IPS-18c (cell line): ENCODE measurements around the gene SLC25A18.
"Not testable (repeated sequence)": the region's sequence is repeated elsewhere in the genome, so short reads cannot be mapped to it uniquely, and the experiment has no call there.

Experiments
- H3K4me3 ChIP-seq: 2 replicates; pipeline ENCODE4 v1.7.0; 2013; ENCODE audit warnings: low read depth, mild to moderate bottlenecking, low read length, moderate library complexity; ENCODE audit not compliant: insufficient read depth
- H3K9me3 ChIP-seq: one replicate; pipeline ENCODE4 v1.6.1; 2013; ENCODE audit warnings: mild to moderate bottlenecking, low read length, moderate library complexity; ENCODE audit not compliant: control insufficient read depth, insufficient read depth

Gene SLC25A18, protein sequence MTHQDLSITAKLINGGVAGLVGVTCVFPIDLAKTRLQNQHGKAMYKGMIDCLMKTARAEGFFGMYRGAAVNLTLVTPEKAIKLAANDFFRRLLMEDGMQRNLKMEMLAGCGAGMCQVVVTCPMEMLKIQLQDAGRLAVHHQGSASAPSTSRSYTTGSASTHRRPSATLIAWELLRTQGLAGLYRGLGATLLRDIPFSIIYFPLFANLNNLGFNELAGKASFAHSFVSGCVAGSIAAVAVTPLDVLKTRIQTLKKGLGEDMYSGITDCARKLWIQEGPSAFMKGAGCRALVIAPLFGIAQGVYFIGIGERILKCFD

DNA sequence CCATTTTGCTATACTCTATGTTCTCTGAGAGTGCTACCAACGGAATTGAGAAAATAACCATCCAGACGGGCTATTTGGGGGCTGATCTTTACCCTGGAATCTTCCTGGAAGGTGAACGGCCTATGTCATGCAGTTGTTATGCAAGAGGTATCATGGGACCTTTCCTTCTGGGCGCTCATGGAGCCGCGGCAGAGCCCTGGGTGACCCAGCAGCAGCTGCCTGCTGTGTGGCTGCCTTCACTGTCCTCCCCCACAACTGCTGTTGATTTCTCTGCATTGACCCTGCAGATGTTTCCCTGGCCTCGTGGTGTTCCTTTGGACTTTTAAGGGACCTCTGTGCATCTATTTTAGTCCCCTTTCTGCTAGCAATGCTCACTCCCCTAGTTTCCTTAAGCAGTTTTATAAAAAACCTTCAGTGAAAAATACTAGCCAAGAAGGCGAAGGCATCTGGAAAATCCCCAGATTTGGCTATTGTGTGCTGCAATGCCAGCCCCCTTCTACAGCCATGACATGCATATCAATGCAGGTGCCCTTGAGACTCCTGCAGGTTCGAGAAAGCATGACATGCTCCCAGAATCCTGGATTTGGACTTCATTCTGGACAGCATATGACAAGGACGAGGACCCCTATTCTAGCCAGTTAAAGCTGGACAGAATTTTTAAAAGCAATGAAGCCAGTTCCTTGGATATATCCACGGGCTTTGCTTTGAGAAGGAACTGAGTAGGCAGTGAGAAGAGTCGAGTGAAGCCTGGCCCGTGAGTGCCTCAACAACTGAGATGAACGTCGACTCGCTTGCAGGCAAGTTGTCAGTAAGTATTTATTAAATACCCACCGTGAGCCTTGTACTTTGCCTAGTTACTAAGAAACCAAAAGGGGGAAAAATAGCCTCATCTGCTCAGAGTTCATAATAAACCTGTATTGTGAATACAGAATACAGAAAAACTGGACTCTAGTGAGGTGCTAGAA lies at the start of gene SLC25A18:
Gene SLC25A18 (plus strand): TSS at position 593 of the 965 bp plus-strand sequence. CDS start 16,447 bp downstream, outside the sequence.
- H3K4me3 ChIP-seq: no peak within 1 kb of the TSS
- H3K9me3 ChIP-seq: no peaks in the 10 kb centered on the region

DNA sequence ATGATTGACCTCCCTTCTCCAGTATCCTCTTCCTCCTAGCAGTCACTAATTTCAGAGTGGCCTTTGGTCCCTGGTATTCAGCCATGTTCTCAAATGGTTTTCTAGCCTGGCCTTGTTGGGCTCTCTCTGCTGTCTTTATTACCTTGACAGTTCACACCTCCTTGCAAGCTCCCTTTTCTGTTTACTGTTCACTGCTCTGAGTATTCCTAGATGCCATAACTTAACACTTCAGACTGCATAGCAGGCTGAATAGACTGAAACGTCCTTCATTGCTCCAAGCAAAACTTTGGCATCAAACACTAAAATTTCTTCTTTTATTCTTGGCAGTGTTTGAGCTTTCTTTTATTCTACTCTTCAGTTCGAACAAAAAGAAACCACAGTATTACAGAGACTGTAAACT lies 49.7 kb upstream of the SLC25A18 start:
- H3K4me3 ChIP-seq: no peak overlapping the region
- peaks cover 2% of the 10 kb centered on the region for H3K9me3 ChIP-seq

DNA sequence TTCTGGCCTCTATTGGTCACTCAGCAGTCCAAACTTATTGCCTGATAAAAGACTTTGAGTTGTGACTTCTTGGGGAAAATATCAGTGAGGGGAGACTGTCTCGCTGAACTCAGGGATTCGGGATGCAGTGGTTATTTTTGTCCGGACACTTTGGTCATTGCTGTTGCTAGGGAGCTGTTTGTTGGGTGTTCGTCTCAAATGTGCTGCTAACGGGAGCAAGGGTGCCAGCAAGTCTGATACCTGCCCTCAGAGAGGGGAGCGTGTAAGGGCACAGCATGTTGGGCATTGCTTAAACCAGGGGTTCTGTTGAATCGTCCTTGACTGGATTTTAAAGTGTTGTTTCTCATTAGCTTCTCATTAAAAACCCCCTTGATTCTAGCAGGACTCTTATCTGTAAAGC lies 49.2 kb upstream of the SLC25A18 start:
- no peak overlapping the region for H3K4me3 ChIP-seq
- H3K9me3 ChIP-seq: peaks cover 2% of the 10 kb centered on the region

DNA sequence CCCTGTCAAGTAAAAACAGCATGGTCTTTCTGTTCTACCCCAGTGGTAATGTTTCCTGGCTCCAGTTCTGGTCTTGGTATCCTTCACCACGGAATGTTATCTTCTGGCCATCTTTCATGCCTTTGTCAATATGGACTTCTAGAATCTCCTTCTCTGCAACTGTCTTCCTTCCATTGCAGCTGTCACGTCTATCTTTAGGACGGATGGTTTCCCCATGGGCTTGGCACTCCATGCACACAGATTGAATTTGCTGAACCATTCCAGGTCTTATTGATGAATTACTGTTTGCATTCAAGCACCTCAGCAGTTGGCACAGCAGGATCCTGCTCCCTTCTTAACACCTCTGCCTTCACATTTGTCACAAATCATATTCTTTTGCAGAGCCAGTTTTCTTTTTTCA lies 44.9 kb upstream of the SLC25A18 start:
- H3K4me3 ChIP-seq: no peak overlapping the region
- H3K9me3 ChIP-seq: no peaks in the 10 kb centered on the region

DNA sequence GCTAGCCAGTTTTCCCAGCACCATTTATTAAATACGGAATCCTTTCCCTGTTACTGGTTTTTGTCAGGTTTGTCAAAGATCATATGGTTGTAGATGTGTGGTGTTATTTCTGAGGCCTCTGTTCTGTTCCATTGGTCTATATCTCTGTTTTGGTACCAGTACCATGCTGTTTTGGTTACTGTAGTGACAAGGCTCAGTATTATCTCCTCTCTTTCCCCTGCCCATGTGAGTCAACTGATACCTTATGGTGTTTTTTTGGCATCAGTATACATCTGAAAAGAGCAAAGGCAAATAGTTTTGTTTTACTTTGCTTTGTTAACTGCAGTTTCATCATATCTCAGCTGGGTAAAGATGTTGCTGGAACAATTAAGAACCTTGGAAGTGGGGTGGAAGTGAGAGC lies 41.3 kb upstream of the SLC25A18 start:
- H3K9me3 ChIP-seq, H3K4me3 ChIP-seq: not testable (repeated sequence)

DNA sequence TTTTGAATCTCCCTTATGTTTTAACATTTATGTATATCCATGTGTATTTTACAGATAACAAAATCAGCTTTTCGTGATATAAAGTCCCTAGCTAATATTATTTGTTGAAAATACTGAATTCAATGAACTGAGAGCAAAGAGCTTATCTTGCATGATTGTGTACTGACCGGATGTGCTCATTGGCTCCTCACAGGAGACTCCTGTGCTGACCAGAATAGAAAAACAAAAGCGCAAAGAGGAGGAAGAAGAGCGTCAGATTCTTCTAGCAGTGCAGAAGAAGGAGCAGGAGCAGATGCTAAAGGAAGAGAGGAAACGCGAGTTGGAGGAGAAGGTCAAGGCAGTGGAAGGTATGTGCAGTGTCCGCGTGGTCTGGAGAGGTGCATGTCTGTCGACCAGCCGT lies 39.4 kb upstream of the SLC25A18 start:
- Histone ChIP-seq H3K9me3 (no peaks in the 10 kb centered on the region), H3K4me3 (no peak overlapping the region)

DNA sequence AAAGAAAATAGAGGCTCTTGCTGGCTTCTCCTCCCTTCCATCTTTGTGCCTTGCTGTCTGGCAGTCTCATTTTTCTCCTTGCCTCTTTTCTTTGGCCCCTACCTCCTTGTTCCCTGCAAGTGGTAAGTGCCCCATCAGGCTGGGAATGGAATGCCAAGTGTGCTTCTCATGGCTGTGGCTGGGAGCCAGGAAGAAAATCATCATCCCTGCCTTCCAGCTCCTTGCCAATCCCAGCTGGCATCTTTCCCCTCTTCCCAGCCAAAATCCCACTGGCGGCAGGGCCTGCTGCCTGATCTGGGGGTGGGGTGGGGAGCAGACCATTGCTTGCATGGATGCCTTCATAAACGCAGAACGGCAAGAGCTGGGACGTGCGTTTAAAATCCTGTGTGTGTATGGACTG lies 27.0 kb upstream of the SLC25A18 start:
- Histone ChIP-seq H3K9me3 (no peaks in the 10 kb centered on the region), H3K4me3 (no peak overlapping the region)

DNA sequence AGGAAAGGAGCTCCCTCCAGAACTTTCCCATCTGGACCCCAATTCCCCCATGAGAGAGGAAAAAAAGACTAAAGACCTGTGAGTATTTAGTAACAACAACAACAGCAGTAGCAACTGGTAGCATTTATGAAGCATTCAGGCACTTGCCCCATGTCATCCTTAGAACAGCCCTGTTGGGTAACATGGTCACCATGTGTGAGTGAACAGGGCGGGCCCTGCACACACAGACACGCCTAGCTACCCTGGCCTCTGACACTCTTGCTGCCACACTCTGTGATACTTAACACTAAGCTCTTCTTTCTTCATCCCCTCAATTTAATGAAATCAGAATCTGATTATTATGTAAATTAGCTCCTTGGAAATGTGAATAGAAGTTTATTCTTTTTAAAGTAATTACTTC lies 26.1 kb upstream of the SLC25A18 start:
- Histone ChIP-seq H3K4me3 (no peak overlapping the region), H3K9me3 (no peaks in the 10 kb centered on the region)

DNA sequence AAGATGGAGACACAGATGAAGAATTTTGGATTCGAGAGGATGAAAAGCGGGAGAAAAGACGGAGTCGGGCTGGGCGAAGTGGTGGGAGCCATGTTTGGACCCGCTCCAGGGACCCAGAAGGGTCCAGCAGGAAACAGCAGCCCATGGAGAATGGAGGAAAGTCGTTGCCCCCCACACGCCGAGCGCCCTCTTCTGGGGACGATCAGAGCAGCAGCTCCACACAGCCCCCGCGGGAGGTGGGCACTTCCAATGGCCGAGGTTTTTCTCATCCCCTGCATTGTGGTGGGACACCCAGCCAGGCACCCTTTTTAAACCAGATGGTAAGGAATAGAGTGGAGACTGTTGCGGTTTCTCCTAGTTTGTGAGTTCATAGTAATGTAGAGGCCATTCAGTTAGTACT lies 22.8 kb upstream of the SLC25A18 start:
- Histone ChIP-seq H3K4me3 (no peak overlapping the region), H3K9me3 (no peaks in the 10 kb centered on the region)

DNA sequence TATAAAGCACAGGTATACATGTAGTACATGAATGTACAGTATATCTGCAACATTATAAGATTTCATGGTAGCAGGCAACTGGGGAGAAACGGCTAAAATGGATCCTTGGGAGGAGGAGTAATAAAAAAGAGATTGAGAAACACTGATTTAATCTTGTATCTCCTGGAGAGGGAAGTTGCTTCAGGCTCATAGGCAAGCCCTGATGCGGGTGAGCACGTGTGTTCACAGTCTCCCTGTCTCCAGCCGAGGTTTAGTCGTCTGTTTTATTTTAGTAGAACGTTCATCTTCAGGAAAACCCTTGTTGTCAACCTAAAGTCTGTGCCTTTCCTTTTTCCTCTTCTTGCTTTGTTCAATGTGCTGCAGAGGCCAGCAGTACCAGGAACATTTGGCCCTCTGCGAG lies 21.8 kb upstream of the SLC25A18 start:
- Histone ChIP-seq H3K4me3 (no peak overlapping the region), H3K9me3 (no peaks in the 10 kb centered on the region)

DNA sequence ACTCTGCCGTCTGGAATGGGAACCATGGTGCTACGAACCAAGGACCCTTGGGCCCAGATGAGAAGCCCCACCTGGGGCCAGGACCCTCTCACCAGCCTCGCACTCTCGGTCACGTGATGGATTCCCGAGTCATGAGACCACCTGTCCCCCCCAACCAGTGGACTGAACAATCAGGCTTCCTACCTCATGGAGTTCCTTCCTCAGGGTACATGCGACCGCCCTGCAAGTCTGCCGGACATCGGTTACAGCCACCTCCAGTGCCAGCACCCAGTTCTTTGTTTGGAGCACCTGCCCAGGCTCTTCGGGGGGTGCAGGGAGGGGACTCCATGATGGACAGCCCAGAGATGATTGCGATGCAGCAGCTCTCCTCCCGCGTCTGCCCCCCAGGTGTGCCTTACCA lies 20.8 kb upstream of the SLC25A18 start:
- Histone ChIP-seq H3K4me3 (no peak overlapping the region), H3K9me3 (no peaks in the 10 kb centered on the region)

DNA sequence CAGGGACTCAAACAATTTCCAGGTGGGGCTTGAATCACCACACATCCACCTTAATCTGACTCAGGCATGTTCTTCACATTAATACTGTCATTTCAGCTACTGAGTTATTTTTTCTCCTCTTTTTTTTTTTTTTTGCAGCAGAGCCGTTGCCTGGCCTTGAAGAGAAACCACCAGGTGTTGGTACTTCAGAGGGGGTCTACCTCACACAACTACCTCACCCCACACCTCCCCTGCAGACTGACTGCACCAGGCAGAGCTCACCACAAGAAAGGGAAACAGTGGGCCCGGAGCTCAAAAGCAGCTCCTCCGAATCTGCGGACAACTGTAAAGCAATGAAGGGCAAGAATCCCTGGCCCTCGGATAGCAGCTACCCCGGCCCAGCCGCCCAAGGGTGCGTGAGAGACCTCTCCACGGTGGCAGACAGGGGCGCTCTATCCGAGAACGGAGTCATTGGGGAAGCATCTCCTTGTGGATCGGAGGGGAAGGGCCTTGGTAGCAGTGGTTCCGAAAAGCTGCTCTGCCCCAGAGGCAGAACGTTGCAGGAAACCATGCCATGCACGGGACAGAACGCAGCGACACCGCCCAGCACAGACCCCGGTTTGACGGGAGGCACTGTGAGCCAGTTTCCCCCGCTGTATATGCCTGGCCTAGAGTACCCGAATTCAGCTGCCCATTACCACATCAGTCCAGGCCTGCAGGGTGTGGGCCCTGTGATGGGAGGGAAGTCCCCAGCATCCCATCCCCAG lies 15.1 kb upstream of the SLC25A18 start:
- no peak overlapping the region; the same call in 1 of the 2 replicates for H3K4me3 ChIP-seq
- H3K9me3 ChIP-seq: no peaks in the 10 kb centered on the region

DNA sequence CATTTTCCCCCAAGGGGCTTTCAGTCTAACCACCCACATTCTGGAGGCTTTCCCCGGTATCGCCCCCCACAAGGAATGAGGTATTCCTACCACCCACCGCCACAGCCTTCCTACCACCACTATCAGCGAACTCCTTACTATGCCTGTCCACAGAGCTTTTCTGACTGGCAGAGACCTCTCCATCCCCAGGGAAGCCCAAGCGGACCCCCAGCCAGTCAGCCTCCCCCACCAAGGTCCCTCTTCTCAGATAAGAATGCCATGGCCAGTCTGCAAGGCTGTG lies 14.6 kb upstream of the SLC25A18 start:
- Histone ChIP-seq H3K4me3 (no peak overlapping the region; the same call in 1 of the 2 replicates), H3K9me3 (no peaks in the 10 kb centered on the region)

DNA sequence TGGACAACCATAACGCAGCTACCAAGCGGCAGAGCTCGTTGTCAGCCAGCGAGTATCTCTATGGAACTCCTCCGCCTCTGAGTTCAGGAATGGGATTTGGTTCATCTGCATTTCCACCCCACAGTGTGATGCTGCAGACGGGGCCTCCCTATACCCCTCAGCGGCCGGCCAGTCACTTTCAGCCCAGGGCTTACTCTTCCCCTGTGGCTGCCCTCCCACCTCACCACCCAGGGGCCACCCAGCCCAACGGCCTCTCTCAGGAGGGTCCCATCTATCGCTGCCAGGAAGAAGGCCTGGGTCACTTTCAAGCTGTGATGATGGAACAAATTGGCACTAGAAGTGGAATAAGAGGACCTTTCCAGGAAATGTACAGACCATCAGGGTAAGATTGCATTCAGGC lies 14.1 kb upstream of the SLC25A18 start:
- Histone ChIP-seq H3K4me3 (no peak overlapping the region), H3K9me3 (no peaks in the 10 kb centered on the region)

DNA sequence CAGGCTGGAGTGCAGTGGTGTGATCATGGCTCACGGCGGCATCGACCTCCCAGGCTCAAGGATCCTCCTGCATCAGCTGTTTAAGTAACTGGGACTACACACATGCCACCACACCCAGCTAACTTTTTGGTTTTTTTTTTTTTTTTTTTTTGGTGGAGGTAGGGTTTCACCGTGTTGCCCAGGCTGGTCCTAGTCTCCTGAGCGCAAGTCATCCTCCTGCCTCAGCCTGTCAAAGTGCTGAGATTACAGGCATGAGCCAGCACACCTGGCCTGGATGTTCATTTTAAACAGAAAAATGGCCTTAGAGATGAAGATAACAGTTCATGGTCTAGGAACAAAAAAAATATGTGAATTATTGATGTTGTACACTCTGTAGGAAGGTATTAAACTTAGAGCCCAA lies 13.6 kb upstream of the SLC25A18 start:
- Histone ChIP-seq H3K9me3 (no peaks in the 10 kb centered on the region), H3K4me3 (no peak overlapping the region)

DNA sequence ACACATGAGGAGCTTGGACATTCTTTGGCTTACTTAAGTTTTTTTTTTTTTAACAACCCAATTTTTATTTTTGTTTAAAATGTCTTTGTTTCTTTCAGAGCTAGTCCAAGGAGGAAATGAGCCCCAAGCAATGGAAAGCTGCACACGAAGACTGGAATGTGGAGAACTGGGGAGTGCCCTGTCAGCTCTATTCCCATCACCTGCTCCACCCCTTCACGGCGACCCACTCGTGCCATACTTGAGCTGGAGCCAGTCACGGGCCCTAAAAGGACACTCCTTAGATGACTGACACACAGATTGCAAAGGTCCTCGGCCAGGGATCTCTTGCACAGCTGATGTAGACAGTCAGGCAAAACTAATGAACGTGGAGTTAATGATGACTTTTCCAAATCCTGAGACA lies 10.6 kb upstream of the SLC25A18 start:
- peaks cover 2% of the 10 kb centered on the region for H3K9me3 ChIP-seq
- no peak overlapping the region for H3K4me3 ChIP-seq

DNA sequence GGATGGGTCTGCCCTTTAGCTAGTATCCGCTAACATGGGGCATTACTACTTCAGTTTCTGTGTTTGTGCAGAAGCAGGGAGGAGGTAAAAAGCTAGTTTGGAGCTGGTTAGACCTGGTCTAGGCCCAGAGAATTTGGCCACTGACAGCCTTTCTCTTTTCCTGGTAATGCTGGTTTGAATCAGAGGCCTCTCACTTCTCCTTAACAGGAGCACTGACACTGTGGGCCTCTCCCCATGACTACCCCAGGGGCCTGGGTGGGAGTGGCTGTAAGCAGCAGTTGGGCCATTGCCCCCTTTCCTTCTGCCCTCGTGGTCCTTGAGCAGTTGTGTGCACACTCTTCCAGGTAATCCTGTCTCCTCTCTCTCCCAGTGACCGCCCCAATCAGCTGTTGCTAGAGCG lies 8.5 kb upstream of the SLC25A18 start:
- Histone ChIP-seq H3K9me3 (peaks cover 2% of the 10 kb centered on the region), H3K4me3 (no peak overlapping the region)

DNA sequence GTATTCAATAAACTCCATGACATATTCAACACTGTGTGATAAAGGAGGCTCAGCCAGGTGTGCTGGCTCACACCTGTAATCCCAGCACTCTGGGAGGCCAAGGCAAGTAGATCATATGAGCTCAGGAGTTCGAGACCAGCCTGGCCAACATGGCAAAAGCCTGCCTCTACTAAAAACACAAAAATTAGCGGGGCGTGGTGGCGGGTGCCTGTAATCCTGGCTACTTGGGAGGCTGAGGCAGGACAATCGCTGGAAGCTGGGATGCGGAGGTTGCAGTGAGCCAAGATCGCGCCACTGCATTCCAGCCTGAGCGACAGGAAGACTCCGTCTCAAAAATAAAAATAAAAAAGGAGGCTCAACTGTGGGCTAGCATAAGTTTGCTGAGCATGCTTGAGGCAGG lies 4.1 kb upstream of the SLC25A18 start:
- Histone ChIP-seq H3K4me3 (no peak overlapping the region), H3K9me3 (peaks cover 2% of the 10 kb centered on the region)
